Stimulated activated naive B cell treated with anti-CD40 and anti-IgM and Interleukin-4, amounts not matched to agents 10 μg/mL and 1 μg/mL and 100 μg/mL, for 72 hours (primary cell): ENCODE results near the gene STAG2.

ENCODE experiments used
- ATAC-seq, 2 donors: fragments of 150-1000 bp; cut with Tn5 transposase; replicated peaks; 2 replicates each; pipeline ENCODE4 v1.10.0; 2021; ENCODE audit warnings: moderate library complexity in 1 of 2
- DNase-seq: peaks from one replicate; pipeline ENCODE4 v3.0.0; 2021
- H3K27ac Mint-ChIP-seq: one replicate; pipeline ENCODE4 v1.8.0; 2022; ENCODE audit warnings: mild to moderate bottlenecking, mixed read lengths
- H3K27me3 Mint-ChIP-seq, 2 donors: one replicate each; pipeline ENCODE4 v1.8.0; 2022; ENCODE audit warnings: mixed read lengths in 2 of 2
- H3K36me3 Mint-ChIP-seq, 2 donors: one replicate each; pipeline ENCODE4 v1.8.0; 2022; ENCODE audit warnings: mixed read lengths in 2 of 2, mild to moderate bottlenecking in 1 of 2
- H3K4me1 Mint-ChIP-seq, 2 donors: one replicate each; pipeline ENCODE4 v1.8.0; 2022; ENCODE audit warnings: mixed read lengths in 2 of 2, mild to moderate bottlenecking in 1 of 2
- H3K4me3 Mint-ChIP-seq, 2 donors: one replicate each; pipeline ENCODE4 v1.8.0; 2022; ENCODE audit warnings: mild to moderate bottlenecking in 2 of 2, mixed read lengths in 2 of 2, moderate library complexity in 1 of 2
- H3K9me3 Mint-ChIP-seq, 2 donors: one replicate each; pipeline ENCODE4 v1.8.0; 2022; ENCODE audit warnings: mixed read lengths in 2 of 2, mild to moderate bottlenecking in 1 of 2

The STAG2 gene

GRCh38 chrX:123962794-123963373 lies 1.4 kb downstream of the STAG2 start:
- Mint-ChIP-seq H3K36me3 (peaks cover 14 to 19% of the 10 kb centered on the region in 2 donors), H3K4me3 (peak overlapping the region; percentile 94 to 99), H3K27ac (peak overlapping the region; percentile 100), H3K27me3 (no peaks in the 10 kb centered on the region), H3K9me3 (no peaks in the 10 kb centered on the region), H3K4me1 (peaks cover 7 to 15% of the 10 kb centered on the region in 2 donors)
- peak; percentile 75 for DNase-seq
- peak; percentile 69 to 70 for ATAC-seq

- Mint-ChIP-seq H3K4me3 (peak overlapping the region; percentile 94 to 99), H3K36me3 (peaks cover 16 to 19% of the 10 kb centered on the region in 2 donors), H3K27ac (peak overlapping the region; percentile 53), H3K9me3 (no peaks in the 10 kb centered on the region), H3K4me1 (peaks cover 7 to 24% of the 10 kb centered on the region in 2 donors), H3K27me3 (no peaks in the 10 kb centered on the region)
- DNase-seq (no peak), ATAC-seq (no peak)
These were observed 2.8 kb downstream of the STAG2 start for GRCh38 chrX:123964156-123964834.

- Mint-ChIP-seq H3K27me3 (no peaks in the 10 kb centered on the region), H3K27ac (no peak overlapping the region), H3K36me3 (peaks cover 14 to 19% of the 10 kb centered on the region in 2 donors), H3K9me3 (no peaks in the 10 kb centered on the region), H3K4me3 (no peak overlapping the region), H3K4me1 (peaks cover 12 to 31% of the 10 kb centered on the region in 2 donors)
- no peak for ATAC-seq
- no peak for DNase-seq
These were observed 4.2 kb downstream of the STAG2 start for GRCh38 chrX:123965712-123966111.

GRCh38 chrX:123967497-123967896 lies 6.0 kb downstream of the STAG2 start:
- Mint-ChIP-seq H3K4me3 (no peak overlapping the region), H3K27ac (no peak overlapping the region), H3K36me3 (peaks cover 9 to 14% of the 10 kb centered on the region in 2 donors), H3K27me3 (no peaks in the 10 kb centered on the region), H3K4me1 (peaks cover 13 to 41% of the 10 kb centered on the region in 2 donors), H3K9me3 (no peaks in the 10 kb centered on the region)
- ATAC-seq (no peak), DNase-seq (no peak)

GRCh38 chrX:123968383-123969050 lies 7.0 kb downstream of the STAG2 start:
- peaks cover 13 to 41% of the 10 kb centered on the region in 2 donors for H3K4me1 Mint-ChIP-seq
- H3K4me3 Mint-ChIP-seq: no peak overlapping the region
- peaks cover 4 to 8% of the 10 kb centered on the region in 2 donors for H3K36me3 Mint-ChIP-seq
- no peak overlapping the region for H3K27ac Mint-ChIP-seq
- no peak for ATAC-seq
- no peaks in the 10 kb centered on the region for H3K9me3 Mint-ChIP-seq
- no peaks in the 10 kb centered on the region for H3K27me3 Mint-ChIP-seq
- DNase-seq: no peak

- ATAC-seq: no peak
- no peaks in the 10 kb centered on the region for H3K27me3 Mint-ChIP-seq
- no peak for DNase-seq
- peaks cover 11 to 34% of the 10 kb centered on the region in 2 donors for H3K4me1 Mint-ChIP-seq
- H3K36me3 Mint-ChIP-seq: peaks cover 2 to 3% of the 10 kb centered on the region in 2 donors
- H3K9me3 Mint-ChIP-seq: no peaks in the 10 kb centered on the region
- H3K4me3 Mint-ChIP-seq: no peak overlapping the region
- H3K27ac Mint-ChIP-seq: peak overlapping the region; percentile 42
These were observed 10.5 kb downstream of the STAG2 start for GRCh38 chrX:123971982-123972381.

GRCh38 chrX:123973921-123974320 lies 12.4 kb downstream of the STAG2 start:
- no peak for DNase-seq
- H3K27me3 Mint-ChIP-seq: no peaks in the 10 kb centered on the region

GRCh38 chrX:123975180-123975579 lies 13.7 kb downstream of the STAG2 start:
- Mint-ChIP-seq H3K27ac (peak overlapping the region; percentile 71), H3K9me3 (no peaks in the 10 kb centered on the region), H3K4me1 (peaks cover 16 to 41% of the 10 kb centered on the region in 2 donors), H3K36me3 (no peaks in the 10 kb centered on the region), H3K4me3 (no peak overlapping the region), H3K27me3 (no peaks in the 10 kb centered on the region)
- DNase-seq: no peak
- ATAC-seq: peak in 1 of 2 donors; percentile 41

More at GRCh38 chrX:123973921-123974320, 12.4 kb downstream of the STAG2 start:
- Mint-ChIP-seq H3K9me3 (no peaks in the 10 kb centered on the region), H3K4me3 (no peak overlapping the region), H3K4me1 (peaks cover 12 to 31% of the 10 kb centered on the region in 2 donors), H3K36me3 (peaks cover 0 to 3% of the 10 kb centered on the region in 2 donors), H3K27ac (no peak overlapping the region)
- ATAC-seq: no peak

GRCh38 chrX:123976706-123977316 lies 15.3 kb downstream of the STAG2 start:
- Mint-ChIP-seq H3K9me3 (no peaks in the 10 kb centered on the region), H3K4me1 (peaks cover 12 to 32% of the 10 kb centered on the region in 2 donors), H3K27ac (no peak overlapping the region), H3K36me3 (no peaks in the 10 kb centered on the region), H3K27me3 (no peaks in the 10 kb centered on the region), H3K4me3 (no peak overlapping the region)
- ATAC-seq (no peak), DNase-seq (no peak)

- H3K36me3 Mint-ChIP-seq: peaks cover 0 to 4% of the 10 kb centered on the region in 2 donors
- ATAC-seq (no peak), DNase-seq (no peak)
- H3K27me3 Mint-ChIP-seq: no peaks in the 10 kb centered on the region
- no peaks in the 10 kb centered on the region for H3K9me3 Mint-ChIP-seq
- peaks cover 15 to 41% of the 10 kb centered on the region in 2 donors for H3K4me1 Mint-ChIP-seq
- H3K27ac Mint-ChIP-seq: no peak overlapping the region
- H3K4me3 Mint-ChIP-seq: no peak overlapping the region
These were observed 21.7 kb downstream of the STAG2 start for GRCh38 chrX:123983240-123983639.

- ATAC-seq: no peak
- Mint-ChIP-seq H3K9me3 (no peaks in the 10 kb centered on the region), H3K4me1 (peaks cover 15 to 44% of the 10 kb centered on the region in 2 donors), H3K36me3 (peaks cover 0 to 4% of the 10 kb centered on the region in 2 donors), H3K27ac (no peak overlapping the region), H3K4me3 (no peak overlapping the region), H3K27me3 (no peaks in the 10 kb centered on the region)
- no peak for DNase-seq
These were observed 24.9 kb downstream of the STAG2 start for GRCh38 chrX:123986377-123986776.

GRCh38 chrX:123988423-123989111 lies 27.1 kb downstream of the STAG2 start:
- peak overlapping the region; percentile 70 for H3K27ac Mint-ChIP-seq
- no peak for DNase-seq
- peaks cover 0 to 1% of the 10 kb centered on the region in 2 donors for H3K36me3 Mint-ChIP-seq
- H3K4me1 Mint-ChIP-seq: peaks cover 14 to 34% of the 10 kb centered on the region in 2 donors
- no peaks in the 10 kb centered on the region for H3K9me3 Mint-ChIP-seq
- no peak for ATAC-seq
- no peak overlapping the region for H3K4me3 Mint-ChIP-seq
- H3K27me3 Mint-ChIP-seq: no peaks in the 10 kb centered on the region

- ATAC-seq (no peak), DNase-seq (no peak)
- Mint-ChIP-seq H3K9me3 (no peaks in the 10 kb centered on the region), H3K4me3 (no peak overlapping the region), H3K4me1 (peaks cover 17 to 37% of the 10 kb centered on the region in 2 donors), H3K27ac (no peak overlapping the region), H3K27me3 (no peaks in the 10 kb centered on the region), H3K36me3 (peaks cover 0 to 1% of the 10 kb centered on the region in 2 donors)
These were observed 27.7 kb downstream of the STAG2 start for GRCh38 chrX:123989235-123989634.

- Mint-ChIP-seq H3K27me3 (no peaks in the 10 kb centered on the region), H3K4me1 (peaks cover 19 to 44% of the 10 kb centered on the region in 2 donors), H3K9me3 (no peaks in the 10 kb centered on the region), H3K27ac (no peak overlapping the region), H3K36me3 (peaks cover 0 to 6% of the 10 kb centered on the region in 2 donors), H3K4me3 (peak overlapping the region in 1 of 2 donors; percentile 19)
- no peak for DNase-seq
- peak in 1 of 2 donors; percentile 29 for ATAC-seq
These were observed 28.7 kb downstream of the STAG2 start for GRCh38 chrX:123990169-123990568.
